CD4-positive, CD25-positive, alpha-beta regulatory T cell (primary cell): ENCODE results near the gene CENPP. TPM values are rescaled to one million over a fixed set of nuclear protein-coding genes. Genes with fewer than 3 reads are reported as not detected.
A peak's percentile ranks its signal among the peaks of the same experiment; 100 is the strongest.

Experiments
- ATAC-seq, 2 donors: fragments of 150-1000 bp; cut with Tn5 transposase; one replicate each; pipeline ENCODE4 v1.10.0; 2021; ENCODE audit warnings: low read depth in 2 of 2, moderate number of reproducible peaks in 2 of 2, moderate library complexity in 1 of 2
- DNase-seq, 3 donors: peaks; one replicate each; pipeline versions ENCODE4 v3.0.0 to v3.0.0-alpha.2; 2012 to 2022; ENCODE audit warnings: mixed read lengths in 1 of 3
- H3K27ac ChIP-seq: one replicate; pipeline ENCODE4 v1.7.0; 2013; ENCODE audit warnings: mild to moderate bottlenecking, low read length; ENCODE audit not compliant: insufficient read depth, poor library complexity, severe bottlenecking
- H3K27me3 ChIP-seq: one replicate; pipeline ENCODE4 v1.7.0; 2013; ENCODE audit warnings: low read length; ENCODE audit not compliant: control insufficient read depth, insufficient read depth
- H3K36me3 ChIP-seq: one replicate; pipeline ENCODE4 v1.7.0; 2013; ENCODE audit warnings: mild to moderate bottlenecking, low read length, moderate library complexity; ENCODE audit not compliant: control insufficient read depth, insufficient read depth
- H3K4me1 ChIP-seq: 2 replicates; pipeline ENCODE4 v1.7.0; 2013; ENCODE audit warnings: mild to moderate bottlenecking, low read length; ENCODE audit not compliant: insufficient read depth, control insufficient read depth, poor library complexity, severe bottlenecking
- H3K4me3 ChIP-seq: one replicate; pipeline ENCODE4 v1.7.0; 2013; ENCODE audit warnings: low read depth, mild to moderate bottlenecking, low read length, moderate library complexity
- H3K9me3 ChIP-seq, 2 experiments: 1 replicate in 1 of 2; 2 replicates in 1 of 2; pipeline ENCODE4 v1.7.0; 2013; ENCODE audit warnings: low read length in 2 of 2, mild to moderate bottlenecking in 1 of 2, moderate library complexity in 1 of 2; ENCODE audit not compliant: control insufficient read depth in 2 of 2
- H3K27ac Mint-ChIP-seq, 3 donors: one replicate each; pipeline ENCODE4 v1.8.0; 2020 to 2022; ENCODE audit warnings: mild to moderate bottlenecking in 3 of 3, mixed read lengths in 3 of 3, moderate library complexity in 2 of 3
- H3K27me3 Mint-ChIP-seq: one replicate; pipeline ENCODE4 v1.8.0; 2022; ENCODE audit warnings: mild to moderate bottlenecking, mixed read lengths
- H3K36me3 Mint-ChIP-seq: one replicate; pipeline ENCODE4 v1.8.0; 2020; ENCODE audit warnings: mixed read lengths
- H3K4me1 Mint-ChIP-seq, 4 donors: one replicate each; pipeline ENCODE4 v1.8.0; 2020 to 2022; ENCODE audit warnings: mixed read lengths in 4 of 4, mild to moderate bottlenecking in 1 of 4
- H3K4me3 Mint-ChIP-seq, 4 donors: one replicate each; pipeline ENCODE4 v1.8.0; 2020 to 2022; ENCODE audit warnings: mild to moderate bottlenecking in 4 of 4, mixed read lengths in 4 of 4, moderate library complexity in 3 of 4
- H3K9me3 Mint-ChIP-seq, 7 donors: one replicate each; pipeline ENCODE4 v1.8.0; 2020 to 2022; ENCODE audit warnings: mixed read lengths in 7 of 7, mild to moderate bottlenecking in 3 of 7, moderate library complexity in 2 of 7
- polyA plus RNA-seq, 4 donors: library from polyadenylated mRNA; unstranded; fragments of 300-500 nt; fragmentation: Illumina TruSeq; gene quantifications; one replicate each; pipeline ENCODE4 v1.2.3, GENCODE V29; 2021
- total RNA-seq: library from RNA; stranded (reverse); gene quantifications from one replicate; pipeline ENCODE4 v1.2.3, GENCODE V29; 2022

Gene CENPP
- total and polyA plus RNA-seq, 5 donors from 2014 or later: 2.7 to 6.1 (median 4.4) TPM

DNA sequence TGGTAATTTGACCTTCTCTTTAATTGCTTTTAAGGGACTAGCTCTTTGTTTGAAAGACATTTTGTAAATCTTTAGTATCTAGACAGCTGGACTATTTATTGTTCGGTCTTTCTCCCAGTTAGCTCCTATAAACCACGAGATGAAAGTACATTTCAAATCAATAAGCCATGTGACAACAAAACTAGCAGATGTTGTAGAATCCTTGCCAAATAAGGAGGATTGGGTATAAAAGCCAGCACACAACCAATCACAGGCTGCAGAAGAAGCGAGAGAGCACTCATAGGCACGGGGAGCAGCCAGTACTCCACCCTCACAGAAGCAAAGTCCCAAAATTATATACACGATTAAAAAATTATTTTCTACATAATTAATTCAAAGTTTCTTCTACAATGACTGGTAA lies 106.6 kb downstream of the CENPP start:
- Mint-ChIP-seq H3K4me1 (peaks cover 0 to 5% (median 1%) of the 10 kb centered on the region in 4 donors), H3K36me3 (no peaks in the 10 kb centered on the region), H3K27ac (no peak overlapping the region), H3K9me3 (peaks cover 0 to 1% (median 0%) of the 10 kb centered on the region in 7 donors), H3K27me3 (no peaks in the 10 kb centered on the region), H3K4me3 (no peak overlapping the region)
- no peak overlapping the region for H3K27ac ChIP-seq
- no peak overlapping the region for H3K4me3 ChIP-seq
- no peak for ATAC-seq
- no peaks in the 10 kb centered on the region for H3K4me1 ChIP-seq
- H3K27me3 ChIP-seq: no peaks in the 10 kb centered on the region
- H3K36me3 ChIP-seq: no peaks in the 10 kb centered on the region
- no peak for DNase-seq
- H3K9me3 ChIP-seq: no peaks in the 10 kb centered on the region

- no peak overlapping the region for H3K4me3 ChIP-seq
- Mint-ChIP-seq H3K36me3 (no peaks in the 10 kb centered on the region), H3K4me3 (no peak overlapping the region), H3K4me1 (peaks cover 0 to 5% (median 1%) of the 10 kb centered on the region in 4 donors), H3K9me3 (peaks cover 0 to 1% (median 0%) of the 10 kb centered on the region in 7 donors), H3K27me3 (no peaks in the 10 kb centered on the region), H3K27ac (no peak overlapping the region)
- H3K4me1 ChIP-seq: no peaks in the 10 kb centered on the region
- ATAC-seq (no peak), DNase-seq (no peak)
- no peaks in the 10 kb centered on the region for H3K36me3 ChIP-seq
- H3K9me3 ChIP-seq: no peaks in the 10 kb centered on the region
- H3K27ac ChIP-seq: no peak overlapping the region
- H3K27me3 ChIP-seq: no peaks in the 10 kb centered on the region
Measured at GRCh38 chr9:92432972-92433548, 107.3 kb downstream of the CENPP start.

GRCh38 chr9:92435263-92435662 lies 109.5 kb downstream of the CENPP start:
- no peak for DNase-seq
- H3K36me3 ChIP-seq: no peaks in the 10 kb centered on the region
- Mint-ChIP-seq H3K27ac (no peak overlapping the region), H3K9me3 (peaks cover 0 to 1% (median 0%) of the 10 kb centered on the region in 7 donors), H3K4me1 (peaks cover under 1 to 9% (median 4%) of the 10 kb centered on the region in 4 donors), H3K36me3 (no peaks in the 10 kb centered on the region), H3K27me3 (no peaks in the 10 kb centered on the region), H3K4me3 (no peak overlapping the region)
- no peak overlapping the region for H3K27ac ChIP-seq
- no peak overlapping the region for H3K4me3 ChIP-seq
- H3K4me1 ChIP-seq: no peaks in the 10 kb centered on the region
- ATAC-seq: no peak
- no peaks in the 10 kb centered on the region for H3K27me3 ChIP-seq
- H3K9me3 ChIP-seq: no peaks in the 10 kb centered on the region

GRCh38 chr9:92438900-92439526 lies 113.3 kb downstream of the CENPP start:
- no peaks in the 10 kb centered on the region for H3K27me3 ChIP-seq
- no peak overlapping the region for H3K27ac Mint-ChIP-seq
- H3K4me3 ChIP-seq: no peak overlapping the region
- H3K9me3 Mint-ChIP-seq: no peaks in the 10 kb centered on the region
- no peaks in the 10 kb centered on the region for H3K27me3 Mint-ChIP-seq
- peaks cover 9 to 19% (median 14%) of the 10 kb centered on the region in 4 donors for H3K4me1 Mint-ChIP-seq
- H3K4me1 ChIP-seq: no peaks in the 10 kb centered on the region
- ATAC-seq: no peak
- no peaks in the 10 kb centered on the region for H3K36me3 Mint-ChIP-seq
- H3K4me3 Mint-ChIP-seq: peak overlapping the region in 1 of 4 donors; percentile 27
- no peaks in the 10 kb centered on the region for H3K9me3 ChIP-seq
- H3K27ac ChIP-seq: no peak overlapping the region
- H3K36me3 ChIP-seq: no peaks in the 10 kb centered on the region
- DNase-seq: peak in 2 of 3 donors; percentile 14 to 23

GRCh38 chr9:92439921-92440750 lies 114.4 kb downstream of the CENPP start:
- Mint-ChIP-seq H3K4me3 (peak overlapping the region; percentile 36 to 64 (median 52)), H3K9me3 (no peaks in the 10 kb centered on the region), H3K36me3 (no peaks in the 10 kb centered on the region), H3K27ac (peak overlapping the region; percentile 5 to 64 (median 62)), H3K27me3 (no peaks in the 10 kb centered on the region), H3K4me1 (peaks cover 9 to 19% (median 14%) of the 10 kb centered on the region in 4 donors)
- Histone ChIP-seq H3K27ac (peak overlapping the region; percentile 66), H3K27me3 (no peaks in the 10 kb centered on the region), H3K9me3 (no peaks in the 10 kb centered on the region), H3K4me1 (no peaks in the 10 kb centered on the region), H3K4me3 (peak overlapping the region; percentile 74), H3K36me3 (no peaks in the 10 kb centered on the region)
- ATAC-seq (no peak), DNase-seq (no peak)

DNA sequence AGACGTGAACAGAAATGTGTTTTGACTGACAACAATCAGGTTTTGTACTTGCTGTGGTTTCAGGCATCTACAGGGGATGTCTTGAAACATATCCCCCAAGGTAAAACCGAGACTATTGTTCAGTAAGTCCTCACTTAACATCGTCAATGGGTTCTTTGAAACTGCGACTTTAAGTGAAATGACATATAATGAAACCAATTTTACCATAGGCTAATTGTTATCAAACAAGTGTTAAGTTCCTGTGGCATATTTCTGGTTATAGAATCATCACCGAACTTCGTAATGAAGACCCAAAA lies 114.9 kb downstream of the CENPP start:
- peaks cover 9 to 16% (median 13%) of the 10 kb centered on the region in 4 donors for H3K4me1 Mint-ChIP-seq
- DNase-seq (peak in 2 of 3 donors; percentile 40 to 57), ATAC-seq (peak in 1 of 2 donors; percentile 31)
- H3K9me3 Mint-ChIP-seq: no peaks in the 10 kb centered on the region
- peak overlapping the region; percentile 36 to 64 (median 52) for H3K4me3 Mint-ChIP-seq
- H3K27me3 Mint-ChIP-seq: no peaks in the 10 kb centered on the region
- Histone ChIP-seq H3K9me3 (no peaks in the 10 kb centered on the region), H3K27ac (peak overlapping the region; percentile 66), H3K36me3 (no peaks in the 10 kb centered on the region), H3K27me3 (no peaks in the 10 kb centered on the region), H3K4me3 (peak overlapping the region; percentile 74), H3K4me1 (no peaks in the 10 kb centered on the region)
- no peaks in the 10 kb centered on the region for H3K36me3 Mint-ChIP-seq
- H3K27ac Mint-ChIP-seq: peak overlapping the region; percentile 62 to 72 (median 64)

GRCh38 chr9:92444841-92445240 lies 119.1 kb downstream of the CENPP start:
- Mint-ChIP-seq H3K4me1 (peaks cover 8 to 14% (median 12%) of the 10 kb centered on the region in 4 donors), H3K27me3 (no peaks in the 10 kb centered on the region)

More at GRCh38 chr9:92444841-92445240, 119.1 kb downstream of the CENPP start:
- Mint-ChIP-seq H3K27ac (no peak overlapping the region), H3K36me3 (no peaks in the 10 kb centered on the region), H3K4me3 (no peak overlapping the region), H3K9me3 (no peaks in the 10 kb centered on the region)
- no peaks in the 10 kb centered on the region for H3K4me1 ChIP-seq
- H3K27ac ChIP-seq: no peak overlapping the region
- ATAC-seq: no peak
- DNase-seq: no peak
- no peaks in the 10 kb centered on the region for H3K27me3 ChIP-seq
- no peak overlapping the region for H3K4me3 ChIP-seq
- H3K9me3 ChIP-seq: no peaks in the 10 kb centered on the region
- no peaks in the 10 kb centered on the region for H3K36me3 ChIP-seq
